SK-MEL-5 (cell line): ENCODE results near the gene OR5A2. TPM values are rescaled to one million over a fixed set of nuclear protein-coding genes. Genes with fewer than 3 reads are reported as not detected.
"Not testable (repeated sequence)": the region's sequence is repeated elsewhere in the genome, so short reads cannot be mapped to it uniquely, and the experiment has no call there.

Experiments used
- DNase-seq: peaks from one replicate; pipeline ENCODE4 v3.0.0-alpha.2; 2016; ENCODE audit warnings: low read depth, low spot score
- in situ Hi-C: cut with HindIII; loops from 2 replicates; pipeline ENCODE4 v1.10.0; 2016; ENCODE audit warnings: low sequenced_read_pairs, high pct_unique_total_duplicates, low pct_unique_long_range_greater_than_20kb
- total RNA-seq: library from RNA; depleted of rRNA; stranded (reverse); fragments of >200 nt; shearing (Covaris generic); gene quantifications from 2 replicates; pipeline ENCODE4 v1.2.3, GENCODE V29; 2014; rRNA removed

Gene OR5A2
- total RNA-seq, 1 experiment from 2014 or later: not detected

DNA sequence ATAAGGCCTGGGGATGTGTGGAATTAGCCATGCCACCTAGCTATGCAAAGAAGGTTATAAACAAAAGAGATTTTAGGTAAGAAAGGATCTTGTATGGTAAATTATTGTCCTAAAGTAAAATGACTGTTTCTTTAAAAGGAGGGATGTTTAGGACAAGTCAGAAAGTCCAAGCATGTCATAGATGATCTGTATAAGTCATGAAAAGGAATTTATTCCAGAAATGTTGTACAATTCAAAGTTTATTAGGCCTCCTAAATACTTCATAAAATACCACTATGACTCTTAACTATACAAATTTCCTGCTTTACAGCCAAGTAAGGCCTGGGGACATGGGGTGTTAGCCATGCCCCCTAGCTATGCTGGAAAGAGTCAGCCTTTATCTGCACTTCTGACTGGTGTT lies 22.7 kb downstream of the OR5A2 start:
- DNase-seq: no peak
- in situ Hi-C loops: no loop called here

DNA sequence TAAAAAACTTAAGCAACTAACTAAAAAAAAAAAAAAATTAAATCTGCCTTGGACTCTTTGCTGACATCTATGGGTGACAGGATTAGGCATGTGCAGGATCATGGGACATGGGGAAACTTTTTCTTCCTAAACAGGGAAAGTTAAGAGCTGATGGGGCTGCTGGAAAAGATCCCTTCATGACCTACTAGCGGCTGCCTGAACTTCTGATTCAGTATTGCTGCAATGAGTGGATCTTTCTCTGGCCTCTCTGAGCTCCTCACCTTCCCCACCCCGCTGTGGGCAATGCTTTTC lies 25.0 kb downstream of the OR5A2 start:
- in situ Hi-C loops: no loop called here
- no peak for DNase-seq

DNA sequence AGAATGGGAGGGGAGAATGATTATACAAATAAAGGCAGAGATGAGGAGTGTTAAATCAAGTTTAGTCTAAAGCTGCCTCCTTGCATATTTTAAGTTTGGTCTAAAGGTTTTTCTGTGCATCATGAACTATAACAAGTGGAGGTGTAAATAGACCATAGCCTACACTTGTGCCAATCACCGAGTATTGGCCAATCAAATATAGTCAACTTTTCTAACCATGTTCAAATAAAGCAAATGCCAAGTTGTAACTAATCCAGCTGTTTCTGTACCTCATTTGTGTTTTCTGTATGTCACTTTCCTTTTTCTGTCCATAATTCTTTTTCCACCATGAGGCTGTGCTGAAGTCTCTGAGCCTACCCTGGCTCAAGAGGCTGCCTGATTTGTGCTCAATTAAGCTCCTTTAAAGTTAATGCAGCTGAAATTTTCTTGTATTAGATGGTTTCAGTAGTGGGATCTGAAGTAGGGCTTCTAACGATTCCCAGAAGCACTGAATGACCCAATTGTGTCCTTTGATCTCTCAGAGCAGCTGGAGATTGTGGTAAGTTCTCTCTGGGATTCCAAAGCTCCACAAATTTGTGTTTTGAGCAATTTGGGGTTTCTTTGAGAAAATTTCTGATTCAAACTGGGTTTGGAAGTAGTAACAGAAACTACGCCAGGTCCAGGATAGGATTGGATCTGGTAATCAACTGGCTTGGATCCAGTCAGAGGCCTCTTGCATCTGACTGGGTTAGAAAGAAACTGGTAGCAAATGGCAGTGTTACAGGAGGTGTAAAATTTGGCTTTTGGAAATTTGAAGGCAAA lies 25.6 kb downstream of the OR5A2 start:
- no peak for DNase-seq
- in situ Hi-C loops: no loop called here

DNA sequence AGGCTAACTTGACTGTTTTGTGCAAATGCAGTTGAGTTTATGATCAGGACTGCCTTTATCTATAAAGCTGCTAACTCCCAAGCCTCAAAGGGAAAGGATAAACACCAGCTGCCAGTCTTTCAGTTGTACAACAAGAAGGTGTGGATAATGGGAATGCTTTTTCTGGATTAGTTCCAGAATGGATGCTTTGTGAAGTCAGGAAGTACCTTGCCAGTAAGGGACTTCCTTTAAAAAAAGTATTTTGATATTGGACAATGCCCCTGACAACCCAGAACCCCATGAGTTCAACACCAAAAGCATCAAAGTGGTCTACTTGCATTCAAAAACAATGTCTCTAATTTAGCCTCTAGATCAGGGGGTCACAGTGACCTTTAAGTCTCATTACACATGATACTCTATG lies 32.0 kb downstream of the OR5A2 start:
- in situ Hi-C loops: no loop called here
- peak; percentile 1 for DNase-seq

DNA sequence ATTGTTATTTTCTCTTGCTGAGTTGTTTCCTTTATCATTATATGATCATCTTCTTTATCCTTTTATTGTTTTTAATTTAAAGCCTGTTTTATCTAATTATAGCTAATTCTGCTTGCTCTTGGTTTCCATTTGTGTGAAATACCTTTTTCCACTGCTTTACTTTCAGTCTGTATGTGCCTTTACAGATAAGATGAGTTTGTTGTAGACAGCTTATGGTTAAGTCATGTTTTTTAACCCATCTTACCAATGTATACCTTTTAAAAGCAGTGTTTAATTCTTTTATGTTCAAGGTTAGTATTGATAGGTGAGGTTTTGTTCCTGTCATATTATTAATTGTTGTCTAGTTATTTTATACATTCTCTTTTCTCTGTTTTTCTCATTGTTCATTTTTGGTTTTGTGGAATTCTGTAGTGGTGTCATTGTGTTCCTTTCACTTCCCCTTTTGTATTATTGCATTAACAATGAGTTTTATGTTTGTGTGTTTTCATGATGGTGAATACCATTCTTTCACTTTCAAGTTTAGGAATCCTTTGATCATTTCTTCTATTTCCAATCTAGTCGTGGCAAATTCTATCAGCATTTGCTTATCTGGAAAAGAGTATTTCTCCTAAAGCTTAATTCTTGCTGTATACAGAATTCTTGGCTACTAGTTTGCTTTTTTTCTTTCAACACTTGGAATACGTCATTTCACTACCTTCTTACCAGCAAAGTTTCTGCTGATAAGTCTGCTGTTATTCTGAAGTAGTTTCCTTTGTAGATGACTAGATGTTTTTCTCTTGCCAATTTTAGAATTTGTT lies 45.8 kb downstream of the OR5A2 start:
- DNase-seq: no peak
- in situ Hi-C loops: no loop called here

DNA sequence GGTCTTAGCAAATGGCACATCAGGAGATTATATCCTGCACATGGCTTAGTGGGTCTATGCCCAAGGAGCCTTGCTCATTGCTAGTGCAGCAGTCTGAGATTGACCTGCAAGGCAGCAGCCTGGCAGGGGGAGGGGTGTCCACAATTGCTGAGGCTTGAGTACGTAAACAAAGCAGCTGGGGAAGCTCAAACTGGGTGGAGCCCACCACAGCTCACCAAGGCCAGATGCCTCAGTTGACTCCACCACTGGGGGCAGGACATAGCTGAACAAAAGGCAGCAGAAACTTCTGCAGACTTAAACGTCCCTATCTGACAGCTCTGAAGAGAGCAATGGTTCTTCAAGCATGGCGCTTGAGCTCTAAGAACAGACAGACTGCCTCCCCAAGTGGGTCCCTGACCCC lies 53.9 kb downstream of the OR5A2 start:
- DNase-seq, in situ Hi-C loops: not testable (repeated sequence)

DNA sequence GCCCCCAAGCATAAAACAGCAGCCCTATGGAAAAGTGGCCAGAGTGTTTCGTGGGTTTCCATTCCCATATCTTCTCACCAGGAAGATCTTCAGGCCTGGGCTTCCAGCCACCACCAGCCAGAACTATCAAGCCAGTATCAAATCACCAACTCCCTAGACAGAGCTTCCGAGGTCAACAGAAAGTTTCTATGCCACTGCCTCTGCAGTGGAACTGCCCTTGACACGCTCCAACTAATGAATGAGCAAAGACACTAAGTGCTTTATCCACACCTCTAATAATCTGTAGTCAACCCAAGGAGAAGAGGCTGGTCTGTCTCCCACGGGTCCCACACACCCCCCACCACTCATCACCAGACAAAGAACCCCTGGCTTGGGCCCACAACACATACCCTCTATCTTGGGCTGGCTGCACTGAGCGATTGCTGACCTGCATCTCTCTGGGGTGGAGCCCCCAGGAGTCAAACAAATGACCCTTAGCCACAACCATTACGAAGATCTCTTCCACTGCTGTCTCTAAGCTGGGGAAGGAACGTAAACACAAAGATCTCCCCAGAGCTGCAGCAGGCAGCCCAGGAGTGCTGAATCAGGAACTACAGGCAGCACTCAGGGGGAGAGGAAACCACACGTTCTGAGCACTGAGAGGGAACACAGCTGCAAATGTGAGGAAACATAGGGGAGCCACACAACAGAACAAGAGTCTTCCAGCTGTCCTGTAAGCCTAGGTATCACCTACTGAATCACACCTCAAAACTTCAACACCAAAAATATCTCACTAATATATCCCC lies 57.8 kb downstream of the OR5A2 start:
- in situ Hi-C loops: no loop called here
- DNase-seq: no peak

Other genes with a start within 250 kb of the OR5A2 start
- gene MPEG1, start 213.5 kb downstream of the OR5A2 start, total RNA-seq: not detected in 2 replicates
- gene OR5AN1, start 67.5 kb downstream of the OR5A2 start, total RNA-seq: not detected in 2 replicates
- not detected in 2 replicates for gene OR5A1, start 10.1 kb upstream of the OR5A2 start, total RNA-seq
- not detected in 2 replicates for gene OR4D6, start 30.5 kb upstream of the OR5A2 start, total RNA-seq
- gene OR4D10, start 46.9 kb upstream of the OR5A2 start, total RNA-seq: not detected in 2 replicates
- not detected in 2 replicates for gene OR4D11, start 77.2 kb upstream of the OR5A2 start, total RNA-seq
- not detected in 2 replicates for gene OR4D9, start 85.1 kb upstream of the OR5A2 start, total RNA-seq
- gene OSBP, start 189.4 kb upstream of the OR5A2 start, total RNA-seq: 17.8 and 21.1 TPM in 2 replicates
- 18.4 and 21.0 TPM in 2 replicates for gene PATL1, start 242.6 kb upstream of the OR5A2 start, total RNA-seq